Fibroblast of skin of left biceps (primary cell): ENCODE data around the gene DBF4B.
"Not testable (repeated sequence)": the region's sequence is repeated elsewhere in the genome, so short reads cannot be mapped to it uniquely, and the experiment has no call there.

Source experiments
- DNase-seq, 2 experiments: peaks; one replicate each; pipeline ENCODE4 v3.0.0-alpha.2; 2013; ENCODE audit warnings: low read depth in 2 of 2

DBF4B gene

GRCh38 chr17:44726121-44726520 lies 17.7 kb downstream of the DBF4B start:
- not testable (repeated sequence) for DNase-seq

DNA sequence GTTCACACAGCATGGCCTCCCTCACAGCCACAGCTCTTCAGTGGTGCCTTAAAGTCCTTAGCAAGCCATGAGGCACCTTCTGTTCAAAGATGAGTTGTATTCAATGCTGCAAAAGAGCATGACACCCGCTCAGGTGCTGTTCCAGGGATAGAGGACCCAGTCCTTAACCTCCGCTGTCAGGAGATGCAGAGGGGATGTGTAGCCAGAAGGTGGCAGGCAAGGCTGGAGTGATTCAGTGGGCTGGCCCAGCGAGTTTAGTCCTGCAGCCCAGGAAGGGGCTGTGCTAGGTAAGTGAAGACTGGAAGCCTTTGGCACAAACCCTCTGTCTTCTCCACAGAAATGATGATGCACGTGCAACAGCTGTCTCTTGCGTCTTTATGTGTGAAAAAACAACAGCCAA lies 25.3 kb downstream of the DBF4B start:
- no peak for DNase-seq

DNA sequence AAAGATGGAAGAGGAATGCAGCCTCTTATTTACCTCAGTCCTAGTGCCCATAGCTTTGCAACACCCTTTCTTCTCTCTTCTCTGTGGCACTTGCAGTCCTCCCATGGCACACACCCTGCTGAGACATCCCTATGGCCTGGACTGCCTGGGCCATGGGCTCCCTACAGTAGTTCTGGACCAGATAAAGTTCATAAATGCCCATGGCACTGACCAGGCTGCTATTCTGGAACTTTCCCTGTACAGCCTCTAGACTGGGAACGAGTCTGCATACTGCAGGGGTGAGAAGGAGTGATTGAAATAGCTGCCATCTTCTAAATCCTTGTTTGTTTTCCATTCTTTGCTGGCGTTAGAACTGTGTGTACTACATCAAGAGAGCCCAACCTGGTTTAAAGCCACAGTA lies 25.8 kb downstream of the DBF4B start:
- DNase-seq: no peak

GRCh38 chr17:44736551-44737240 lies 28.2 kb downstream of the DBF4B start:
- DNase-seq: no peak

DNA sequence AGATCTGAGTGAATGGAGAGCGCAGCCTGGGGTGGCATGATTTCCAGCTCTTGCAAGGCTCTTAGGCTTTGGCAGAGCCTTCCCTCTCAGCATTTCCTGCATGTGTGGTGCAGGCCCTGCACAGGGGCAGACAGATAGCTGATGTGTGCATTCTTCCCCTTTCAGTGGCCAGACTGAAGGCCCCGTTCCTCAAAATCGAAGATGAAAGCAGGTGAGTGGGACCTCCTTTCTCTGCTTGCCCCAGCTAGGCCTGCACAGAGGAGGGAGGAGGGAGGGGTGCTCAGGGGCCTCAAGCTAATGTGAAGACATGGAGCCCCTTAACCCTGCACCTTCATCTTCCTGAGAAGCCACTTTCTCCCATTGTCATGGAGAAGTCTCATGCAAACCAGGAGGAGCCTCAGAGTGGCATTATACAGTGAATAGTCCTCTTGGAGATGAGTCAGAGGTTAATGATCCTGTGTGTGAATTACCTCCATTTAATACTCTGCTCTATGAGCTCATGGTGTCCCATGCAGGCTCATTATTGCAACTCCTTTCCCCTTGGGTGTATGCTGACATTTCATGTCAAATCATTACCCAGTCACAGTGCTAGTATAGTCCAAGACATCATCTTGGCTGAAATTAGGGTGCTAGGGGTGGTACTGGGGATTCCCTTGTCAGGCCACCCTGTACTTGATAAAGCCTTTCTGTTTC lies 29.9 kb downstream of the DBF4B start:
- no peak for DNase-seq

DNA sequence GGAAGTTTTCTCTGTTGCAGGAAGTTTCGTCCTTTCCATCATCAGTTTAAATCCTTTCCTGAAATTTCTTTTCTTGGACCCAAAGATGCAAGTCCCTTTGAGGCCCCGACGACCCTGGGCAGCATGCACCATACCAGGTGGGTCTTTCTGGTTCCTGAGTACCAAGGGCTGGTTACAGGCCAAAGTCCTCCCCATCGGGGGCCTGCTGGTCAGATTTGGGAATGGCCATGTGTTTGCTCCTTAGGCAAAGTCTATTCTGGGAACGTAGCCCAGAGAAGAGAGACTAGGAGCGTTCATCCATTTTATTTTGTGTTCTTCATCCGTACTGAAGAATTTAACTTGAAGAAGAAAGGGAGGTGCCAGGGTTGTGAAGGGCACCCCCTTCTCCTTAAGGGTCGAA lies 32.9 kb downstream of the DBF4B start:
- no peak for DNase-seq

- DNase-seq: no peak
Observed at GRCh38 chr17:44745301-44745700, 36.8 kb downstream of the DBF4B start.

GRCh38 chr17:44745738-44746137 lies 37.3 kb downstream of the DBF4B start:
- not testable (repeated sequence) for DNase-seq

DNA sequence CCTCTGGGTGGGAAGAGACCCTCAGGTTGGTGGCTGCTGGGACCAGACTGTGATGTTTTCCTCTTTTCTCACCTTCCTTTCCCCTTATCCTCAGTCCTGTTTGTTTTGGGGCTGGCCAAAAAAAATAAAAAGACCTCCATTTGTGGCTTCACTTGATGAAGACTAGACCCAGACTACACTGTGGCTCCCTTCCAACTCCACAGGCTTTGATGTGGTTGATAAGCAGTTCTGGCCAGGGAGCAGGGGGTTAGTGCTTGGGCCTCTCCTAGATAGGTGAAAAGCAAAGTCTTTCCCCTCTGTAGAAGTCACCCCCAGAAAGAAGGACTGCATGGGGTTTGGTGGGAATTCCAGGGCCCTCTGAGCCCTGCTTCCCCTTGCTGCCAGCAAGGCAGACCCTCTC lies 39.1 kb downstream of the DBF4B start:
- DNase-seq: no peak

DNA sequence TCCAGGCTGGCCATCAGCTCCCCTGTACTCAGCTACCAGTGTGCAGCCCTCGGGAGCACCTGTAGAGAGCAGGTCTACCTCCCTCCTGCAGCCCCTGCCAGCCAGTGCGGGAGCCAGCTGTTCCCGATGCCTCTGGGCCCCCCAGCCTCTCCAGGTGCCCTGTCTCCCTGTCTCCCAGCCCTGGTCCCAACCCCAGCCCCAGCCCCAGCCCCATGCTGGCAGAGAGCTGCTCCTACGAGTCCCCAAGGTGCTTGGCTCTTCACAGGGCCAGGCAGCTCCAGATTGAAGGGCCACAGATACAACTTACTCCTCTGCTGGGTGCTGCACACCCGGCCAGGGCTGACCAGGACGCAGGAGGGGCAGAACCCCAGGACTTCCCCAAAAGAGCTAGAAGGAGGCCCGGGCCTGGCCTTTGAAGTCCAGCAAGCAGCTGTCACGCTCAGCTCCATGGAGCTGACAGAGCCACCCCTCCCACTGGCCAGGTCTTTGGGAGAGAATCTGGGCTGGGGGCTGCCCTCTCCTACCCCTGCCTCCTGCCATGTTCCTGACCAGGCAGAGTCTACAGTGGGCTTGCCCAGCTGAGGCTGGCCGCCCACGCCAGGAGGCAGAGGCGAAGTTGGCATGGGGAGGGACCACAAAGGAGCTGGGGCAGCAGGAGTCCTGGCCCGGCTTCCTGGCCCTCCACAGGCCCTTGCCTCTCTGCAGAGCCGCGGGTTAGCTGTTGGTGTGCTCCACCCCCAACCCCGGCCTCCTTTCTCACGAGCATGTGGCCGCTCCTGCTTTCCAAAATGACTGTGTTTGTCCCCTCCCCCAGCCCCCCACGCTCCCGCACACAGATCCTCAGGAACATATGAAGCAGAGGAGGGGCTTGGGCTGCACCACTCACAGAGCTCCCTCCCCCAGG lies 40.9 kb downstream of the DBF4B start:
- no peak for DNase-seq

DNA sequence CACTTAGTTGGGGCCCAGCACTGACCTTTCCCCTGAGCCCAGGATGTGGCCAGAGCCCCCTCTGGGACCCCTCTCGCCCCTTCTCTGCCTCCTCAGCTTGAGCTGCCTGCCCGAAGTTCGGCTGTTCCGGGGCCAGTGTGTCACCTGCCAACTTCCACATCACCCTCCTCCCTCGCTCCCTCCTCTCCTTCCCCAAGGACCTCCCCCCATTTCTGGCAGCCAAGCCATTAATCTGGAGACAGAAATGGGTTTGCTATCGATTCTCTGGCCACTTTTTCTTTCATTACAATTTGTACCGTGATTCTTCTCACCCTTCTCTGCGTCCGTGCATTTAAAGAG lies 41.5 kb downstream of the DBF4B start:
- no peak for DNase-seq

DNA sequence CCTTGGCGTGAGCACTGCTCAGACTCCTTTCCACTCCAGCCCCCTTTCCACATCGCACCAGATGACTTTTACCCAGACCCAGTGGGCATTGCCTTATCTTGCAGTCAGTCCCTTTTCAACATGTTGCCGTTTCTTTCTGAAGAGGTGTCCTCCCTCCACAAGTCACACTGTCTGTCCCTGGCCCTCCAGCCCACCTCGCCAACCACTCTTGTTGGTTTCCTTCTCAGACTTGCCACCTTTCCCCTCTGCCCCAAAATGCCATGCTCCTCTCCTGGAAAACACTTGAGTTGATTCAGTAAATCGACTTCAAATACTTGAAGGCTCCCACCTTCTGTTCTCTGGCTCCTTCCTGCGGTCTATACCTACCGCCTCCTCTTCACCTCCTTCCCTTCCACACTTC lies 42.9 kb downstream of the DBF4B start:
- DNase-seq: no peak

- DNase-seq: no peak
Observed at GRCh38 chr17:44751806-44752205, 43.3 kb downstream of the DBF4B start.

DNA sequence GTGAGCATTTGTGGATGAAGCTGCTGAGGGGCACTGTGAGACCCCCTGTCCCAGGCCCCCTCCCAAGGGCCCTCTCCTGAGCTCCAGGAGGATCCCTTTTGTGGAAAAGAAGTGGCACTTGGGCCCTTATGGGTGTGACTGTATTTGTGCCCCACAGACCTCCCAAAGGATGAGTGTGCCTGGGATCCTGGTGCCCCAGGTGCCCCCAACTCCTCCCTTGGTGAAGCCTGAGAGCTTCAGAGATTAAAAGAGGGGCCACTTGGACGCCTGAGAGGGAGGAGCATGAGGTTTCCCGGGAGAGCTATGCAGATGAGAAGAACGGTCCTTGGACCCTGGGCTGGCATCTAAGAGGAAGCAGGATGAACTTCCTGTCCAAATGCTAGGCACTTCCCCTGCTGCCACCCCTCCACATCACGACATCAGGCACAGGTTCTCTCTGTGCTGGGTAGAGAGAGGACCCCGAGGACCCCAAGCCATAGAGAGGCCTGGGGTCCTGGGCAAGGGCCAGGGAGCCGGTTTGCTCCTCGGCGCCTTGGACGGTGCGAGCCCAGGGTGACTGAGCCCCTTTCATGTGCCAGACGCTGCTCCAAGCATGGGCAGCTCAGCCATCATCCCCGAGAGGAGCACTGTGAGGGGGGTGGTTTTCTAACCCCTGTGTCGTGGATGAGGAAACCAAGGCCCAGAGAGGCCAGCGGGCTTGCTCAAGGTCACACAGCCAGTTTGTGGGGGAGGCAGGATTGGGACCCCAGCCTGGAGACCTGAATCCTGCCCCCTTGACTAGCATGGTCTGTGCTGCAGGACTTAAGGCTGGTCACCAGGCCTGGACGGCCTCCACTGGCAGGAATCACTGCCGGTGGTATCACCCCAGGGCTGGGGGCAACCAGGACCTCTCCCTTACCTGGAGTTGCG lies 44.7 kb downstream of the DBF4B start:
- DNase-seq: no peak

GRCh38 chr17:44754276-44754675 lies 45.8 kb downstream of the DBF4B start:
- no peak for DNase-seq

DNA sequence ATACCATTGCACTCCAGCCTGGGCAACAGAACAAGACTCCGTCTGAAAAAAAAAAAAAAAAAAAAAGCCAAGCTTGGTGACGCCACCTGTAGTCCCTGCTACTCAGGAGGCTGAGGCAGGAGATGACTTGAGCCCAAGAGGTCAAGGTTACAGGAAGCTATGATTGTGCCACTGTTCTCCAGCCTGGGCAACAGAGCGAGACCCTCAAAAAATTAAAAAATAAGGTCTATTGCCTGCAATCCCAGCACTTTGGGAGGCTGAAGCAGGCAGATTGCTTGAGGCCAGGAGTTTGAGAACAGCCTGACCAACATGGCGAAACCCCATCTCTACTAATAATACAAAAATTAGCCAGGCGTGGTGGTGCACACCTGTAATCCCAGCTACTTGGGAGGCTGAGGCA lies 46.7 kb downstream of the DBF4B start:
- DNase-seq: not testable (repeated sequence)

- DNase-seq: no peak
Observed at GRCh38 chr17:44757045-44757917, 48.8 kb downstream of the DBF4B start.

DNA sequence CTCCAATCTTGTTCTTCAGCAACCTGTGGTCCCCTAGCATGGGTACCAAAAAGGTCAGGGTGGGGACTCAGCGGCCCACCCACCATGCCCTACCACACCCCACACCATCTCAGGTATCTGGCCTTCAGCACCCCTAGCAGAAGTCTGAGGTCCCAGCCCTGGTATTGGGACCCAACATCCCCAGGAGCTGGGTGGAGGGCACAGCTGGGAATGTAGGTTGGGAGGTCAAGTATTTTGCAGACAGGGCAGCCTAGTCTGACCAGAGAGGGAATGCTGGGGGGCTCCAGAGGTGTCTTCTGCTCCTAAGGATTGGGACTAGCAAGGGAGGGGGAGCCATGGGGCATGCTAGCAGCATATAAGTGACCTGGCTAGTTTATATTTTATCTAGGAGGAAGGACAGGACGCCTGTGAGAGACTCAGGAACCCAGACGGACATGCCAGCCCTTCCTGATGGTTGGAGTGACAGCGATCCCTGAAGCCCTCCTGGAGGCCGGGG lies 49.5 kb downstream of the DBF4B start:
- DNase-seq: no peak

DNA sequence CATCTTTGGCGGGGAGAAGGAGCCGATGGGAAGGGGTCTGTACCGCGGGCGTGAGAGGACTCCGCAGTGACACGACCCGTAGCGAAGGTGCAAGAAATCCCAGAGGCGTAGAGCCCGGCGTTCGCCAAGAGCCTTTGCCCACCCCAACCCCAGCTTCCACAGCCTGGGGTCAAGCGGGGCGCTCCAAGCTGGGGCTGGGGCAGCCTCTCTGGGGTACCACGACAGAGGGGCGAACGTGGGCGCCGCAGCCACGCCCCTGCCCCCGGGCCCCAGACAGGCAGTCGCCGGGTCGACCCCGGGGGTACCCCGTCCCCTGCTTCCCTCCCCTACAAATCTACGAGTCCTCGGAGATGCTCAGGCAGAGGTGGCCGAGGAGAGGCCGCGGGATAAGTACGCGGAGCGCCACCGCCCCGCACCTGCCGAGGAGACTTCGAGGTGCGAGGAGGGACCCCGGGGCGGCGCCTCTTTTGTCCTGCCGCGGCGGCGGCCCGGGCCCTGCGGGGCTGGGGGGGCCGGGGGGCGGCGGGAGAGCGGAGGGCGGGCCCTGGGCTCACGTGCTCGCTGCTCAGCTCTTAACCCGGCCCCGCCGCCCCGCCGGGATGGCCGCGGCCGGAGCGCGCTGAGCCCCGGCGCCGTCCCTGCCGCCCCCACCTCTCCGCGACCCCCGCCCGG lies 50.1 kb downstream of the DBF4B start, which contains the start of gene ADAM11:
TSS of gene ADAM11 (plus strand) at position 575 of the 672 bp plus-strand sequence. CDS start 212 bp downstream, outside the sequence.
- DNase-seq: no peak
